Measurements from ENCODE around the gene TRAF2. TPM values are rescaled to one million over a fixed set of nuclear protein-coding genes. Genes with fewer than 3 reads are reported as not detected.

TRAF2 gene
- total and polyA plus RNA-seq, 9 of the 15 experiments (the other 6 are each of a cell fraction or from before 2014, with no cell fraction given): 0.24 to 45.2 (median 18.0) TPM

DNA sequence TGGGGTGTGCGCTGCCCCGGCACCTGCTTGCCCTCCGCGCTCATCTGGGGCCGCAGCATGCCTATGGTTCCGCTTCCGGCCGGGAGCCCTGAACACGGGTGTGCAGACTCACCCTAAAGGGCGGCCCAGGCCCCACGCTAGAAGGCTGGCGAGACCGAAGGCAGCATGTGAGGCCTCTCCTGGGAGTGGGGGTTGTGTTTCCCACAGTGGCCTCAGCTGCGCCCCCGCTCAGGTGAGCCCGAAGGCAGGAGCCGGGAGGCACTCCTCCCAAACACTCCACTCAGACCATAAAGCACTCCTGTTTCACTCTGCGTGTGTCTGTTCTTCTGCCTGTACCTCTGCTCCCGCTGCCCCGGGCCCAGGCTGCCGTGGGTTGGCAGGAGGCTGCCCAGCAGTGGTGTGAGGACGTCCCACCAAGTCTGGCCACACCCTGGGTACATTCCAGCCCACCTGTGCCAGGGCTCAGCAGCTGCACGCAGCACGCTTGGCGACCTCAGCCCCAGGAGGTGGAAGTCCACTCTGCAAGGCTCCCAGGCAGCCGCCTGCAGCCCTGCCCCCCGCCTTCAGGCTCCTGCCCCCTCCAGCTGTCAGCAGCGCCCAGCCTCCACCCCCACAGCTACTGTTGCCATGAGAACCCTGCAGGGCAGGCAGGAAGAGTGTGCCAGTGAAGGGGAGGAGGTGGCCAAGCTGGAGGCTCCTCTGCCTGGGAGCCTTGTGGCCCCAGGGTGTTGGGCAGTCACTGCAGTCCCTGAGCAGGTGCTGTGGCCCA lies 45.3 kb upstream of the TRAF2 start:
- Histone ChIP-seq H3K9me3 (replicated peaks; ENCODE audit: control insufficient read depth, insufficient read depth, low read depth, low read length) (no peaks in the 10 kb centered on the region), H3K9ac (ENCODE audit: insufficient read depth in 1 of 2, low read depth in 2 of 2, low read length in 2 of 2) (peak overlapping the region in 1 of 2 experiments; percentile 18; a peak in 2 of 4 replicates), H3K79me2 (ENCODE audit: control insufficient read depth, insufficient read depth, low read length) (no peaks in the 10 kb centered on the region), H3K9me1 (ENCODE audit: control insufficient read depth, insufficient read depth, low read length) (no peaks in the 10 kb centered on the region), H3K4me3 (no peak overlapping the region), H2AFZ (ENCODE audit: low read depth, low read length) (no peak overlapping the region), H3K36me3 (ENCODE audit: control insufficient read depth, insufficient read depth, low read length) (peaks cover 46% of the 10 kb centered on the region; the same call in 2 of the 3 replicates), H3K4me1 (replicated peaks in 1 of 2; ENCODE audit: control insufficient read depth in 2 of 2, insufficient read depth in 2 of 2, low read length in 2 of 2) (peaks cover 12 to 92% of the 10 kb centered on the region in 2 experiments), H4K20me1 (replicated peaks; ENCODE audit: control insufficient read depth, insufficient read depth, low read length) (peaks cover 17% of the 10 kb centered on the region), H3K27ac (ENCODE audit: extremely low read depth, low read depth, low read length) (no peak overlapping the region; the same call in 2 of the 3 replicates), H3K27me3 (ENCODE audit: control insufficient read depth in 2 of 2, insufficient read depth in 2 of 2, low read length in 2 of 2) (no peaks in the 10 kb centered on the region), H3K4me2 (ENCODE audit: insufficient read depth, low read length) (no peak overlapping the region)
- ChIA-PET POLR2A (interaction anchor here (0.6 to 2.6 kb wide), 11 partner anchors 7 to 212 kb away, joined by 3 to 10 read pairs (median 3); partner anchors contain the start of gene TMEM141), CTCF (ENCODE audit: low intra/inter-chr PET ratio) (interaction anchor here (1.1 kb wide), 1 partner anchor 49 kb away, joined by 3 read pairs; no protein-coding TSS in a partner anchor)
- in situ Hi-C loops (cut with MboI) (no loop called here), intact Hi-C loops (cut with micrococcal nuclease) (loop anchor here (2.0 kb wide), 1 partner anchor 54 kb away; no protein-coding TSS in a partner anchor)
- ATAC-seq (peak; percentile 4), FAIRE-seq (no peak), DNase-seq (ENCODE audit: extremely low read depth in 1 of 4, low spot score in 3 of 4) (peak in 1 of 4 experiments; percentile 51)
- no TSS peak for BruUV-seq (replicated peaks)
- WGBS (ENCODE audit: insufficient coverage, low coverage, missing lambda C conversion rate): 78% methylated on average over 24 of the region's 28 CpGs
- peak; percentile 28 for TF ChIP-seq FIP1L1 (IDR thresholded peaks at IDR 0.05; ENCODE audit: low read depth, low read length, poor library complexity, severe bottlenecking)
- TF ChIP-seq CHD7 (IDR thresholded peaks at IDR 0.05; ENCODE audit: low read depth, low read length): peak; percentile 32
- TF ChIP-seq OTX1 (CRISPR knock-in tag; IDR thresholded peaks at IDR 0.05): peak; percentile 40; the same call in 1 of the 2 replicates
- TF ChIP-seq THRA (IDR thresholded peaks at IDR 0.05): no peak
- TF ChIP-seq RBFOX2 (IDR thresholded peaks at IDR 0.05; ENCODE audit: low read depth, low read length): peak; percentile 18; the same call in 1 of the 2 replicates
- TF ChIP-seq ZBTB17 (CRISPR knock-in tag; IDR thresholded peaks at IDR 0.05): no peak
- TF ChIP-seq RFX1 (IDR thresholded peaks at IDR 0.05): peak; percentile 71; the same call in 1 of the 2 replicates
